OCI-LY7 (cell line): ENCODE measurements around the gene PPA1.

Experiments used
- EZH2phosphoT487 ChIP-seq: fragments of 200-600 bp; sonication (generic); IDR thresholded peaks from 2 replicates; pipeline ENCODE4 v1.6.1; 2018; ENCODE audit warnings: low read depth, borderline replicate concordance, mild to moderate bottlenecking, mixed run types, antibody characterized with exemption, low read length, moderate library complexity, mixed read lengths
- TF ChIP-seq, protein P1 (sequence below): fragments of 200-600 bp; sonication (generic); conservative IDR thresholded peaks from 2 replicates; pipeline ENCODE4 v1.5.1; 2014; ENCODE audit warnings: mild to moderate bottlenecking, antibody characterized with exemption, low read length, moderate library complexity, mixed read lengths

- TF ChIP-seq, protein P1, sequence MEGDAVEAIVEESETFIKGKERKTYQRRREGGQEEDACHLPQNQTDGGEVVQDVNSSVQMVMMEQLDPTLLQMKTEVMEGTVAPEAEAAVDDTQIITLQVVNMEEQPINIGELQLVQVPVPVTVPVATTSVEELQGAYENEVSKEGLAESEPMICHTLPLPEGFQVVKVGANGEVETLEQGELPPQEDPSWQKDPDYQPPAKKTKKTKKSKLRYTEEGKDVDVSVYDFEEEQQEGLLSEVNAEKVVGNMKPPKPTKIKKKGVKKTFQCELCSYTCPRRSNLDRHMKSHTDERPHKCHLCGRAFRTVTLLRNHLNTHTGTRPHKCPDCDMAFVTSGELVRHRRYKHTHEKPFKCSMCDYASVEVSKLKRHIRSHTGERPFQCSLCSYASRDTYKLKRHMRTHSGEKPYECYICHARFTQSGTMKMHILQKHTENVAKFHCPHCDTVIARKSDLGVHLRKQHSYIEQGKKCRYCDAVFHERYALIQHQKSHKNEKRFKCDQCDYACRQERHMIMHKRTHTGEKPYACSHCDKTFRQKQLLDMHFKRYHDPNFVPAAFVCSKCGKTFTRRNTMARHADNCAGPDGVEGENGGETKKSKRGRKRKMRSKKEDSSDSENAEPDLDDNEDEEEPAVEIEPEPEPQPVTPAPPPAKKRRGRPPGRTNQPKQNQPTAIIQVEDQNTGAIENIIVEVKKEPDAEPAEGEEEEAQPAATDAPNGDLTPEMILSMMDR, result no peak
- TF ChIP-seq EZH2phosphoT487, result no peak
Measured at GRCh38 chr10:70197235-70197945, 35.8 kb downstream of the PPA1 start.
